Measurements from ENCODE around the gene TBCK.

Gene TBCK

DNA sequence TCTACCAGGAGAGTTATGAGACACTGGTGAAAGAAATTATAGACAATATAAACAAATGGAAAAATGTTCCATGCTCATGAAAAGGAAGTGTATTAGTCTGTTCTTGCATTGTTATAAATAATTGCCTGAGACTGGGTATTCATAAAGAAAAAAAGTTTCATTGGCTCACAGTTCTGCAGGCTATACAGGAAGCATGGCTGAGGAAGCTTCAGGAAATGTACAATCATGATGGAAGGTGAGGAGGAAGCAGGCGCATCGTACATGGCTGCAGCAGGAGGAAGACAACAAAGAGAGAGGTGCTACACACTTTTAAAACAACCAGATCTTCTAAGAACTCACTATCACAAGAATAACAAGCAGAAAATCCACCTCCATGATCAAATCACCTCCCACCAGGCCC, 236.4 kb downstream of the TBCK start:
- TF ChIP-seq RAD21 (IDR thresholded peaks at IDR 0.05; ENCODE audit: low read depth), result no peak
- TF ChIP-seq EGR1 (IDR thresholded peaks at IDR 0.05), result no peak
- no peak for TF ChIP-seq ZBTB7A (IDR thresholded peaks at IDR 0.05; ENCODE audit: low read depth)
- no peak for TF ChIP-seq TAF1 (IDR thresholded peaks at IDR 0.05; ENCODE audit: low read depth)
- no peak for TF ChIP-seq CREB1 (IDR thresholded peaks at IDR 0.05; ENCODE audit: low read depth)
- no peak for TF ChIP-seq CEBPB (IDR thresholded peaks at IDR 0.05)
- no peak for TF ChIP-seq YY1 (IDR thresholded peaks at IDR 0.05; ENCODE audit: low read depth)
- no peak for TF ChIP-seq NFIC (IDR thresholded peaks at IDR 0.05)
- TF ChIP-seq, protein P1, sequence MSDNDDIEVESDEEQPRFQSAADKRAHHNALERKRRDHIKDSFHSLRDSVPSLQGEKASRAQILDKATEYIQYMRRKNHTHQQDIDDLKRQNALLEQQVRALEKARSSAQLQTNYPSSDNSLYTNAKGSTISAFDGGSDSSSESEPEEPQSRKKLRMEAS (IDR thresholded peaks at IDR 0.05), result no peak
- TF ChIP-seq TEAD4 (IDR thresholded peaks at IDR 0.05), result no peak

DNA sequence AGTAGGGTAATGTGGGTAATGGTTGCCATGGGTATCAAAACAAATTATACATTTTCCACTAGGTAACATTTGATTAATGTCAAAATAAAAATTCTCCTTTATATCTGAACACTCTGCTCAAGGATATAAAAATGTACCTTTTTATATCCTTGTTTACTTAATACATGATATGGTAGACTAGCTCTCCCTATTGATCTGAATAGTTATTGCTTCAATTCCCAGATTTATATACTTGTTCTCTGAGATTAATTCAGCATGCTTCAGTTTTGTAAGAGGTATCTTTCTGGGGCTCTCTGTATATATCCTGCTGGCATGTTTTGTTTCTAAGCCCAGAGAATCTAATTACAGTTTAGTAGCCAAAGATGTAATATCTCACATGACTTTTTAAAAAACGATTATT, 251.0 kb downstream of the TBCK start:
- TF ChIP-seq RAD21 (IDR thresholded peaks at IDR 0.05; ENCODE audit: low read depth), result no peak
- TF ChIP-seq TAF1 (IDR thresholded peaks at IDR 0.05; ENCODE audit: low read depth), result no peak
- TF ChIP-seq, protein P1 (IDR thresholded peaks at IDR 0.05), result no peak
- no peak for TF ChIP-seq TEAD4 (IDR thresholded peaks at IDR 0.05)
- TF ChIP-seq, protein P2, sequence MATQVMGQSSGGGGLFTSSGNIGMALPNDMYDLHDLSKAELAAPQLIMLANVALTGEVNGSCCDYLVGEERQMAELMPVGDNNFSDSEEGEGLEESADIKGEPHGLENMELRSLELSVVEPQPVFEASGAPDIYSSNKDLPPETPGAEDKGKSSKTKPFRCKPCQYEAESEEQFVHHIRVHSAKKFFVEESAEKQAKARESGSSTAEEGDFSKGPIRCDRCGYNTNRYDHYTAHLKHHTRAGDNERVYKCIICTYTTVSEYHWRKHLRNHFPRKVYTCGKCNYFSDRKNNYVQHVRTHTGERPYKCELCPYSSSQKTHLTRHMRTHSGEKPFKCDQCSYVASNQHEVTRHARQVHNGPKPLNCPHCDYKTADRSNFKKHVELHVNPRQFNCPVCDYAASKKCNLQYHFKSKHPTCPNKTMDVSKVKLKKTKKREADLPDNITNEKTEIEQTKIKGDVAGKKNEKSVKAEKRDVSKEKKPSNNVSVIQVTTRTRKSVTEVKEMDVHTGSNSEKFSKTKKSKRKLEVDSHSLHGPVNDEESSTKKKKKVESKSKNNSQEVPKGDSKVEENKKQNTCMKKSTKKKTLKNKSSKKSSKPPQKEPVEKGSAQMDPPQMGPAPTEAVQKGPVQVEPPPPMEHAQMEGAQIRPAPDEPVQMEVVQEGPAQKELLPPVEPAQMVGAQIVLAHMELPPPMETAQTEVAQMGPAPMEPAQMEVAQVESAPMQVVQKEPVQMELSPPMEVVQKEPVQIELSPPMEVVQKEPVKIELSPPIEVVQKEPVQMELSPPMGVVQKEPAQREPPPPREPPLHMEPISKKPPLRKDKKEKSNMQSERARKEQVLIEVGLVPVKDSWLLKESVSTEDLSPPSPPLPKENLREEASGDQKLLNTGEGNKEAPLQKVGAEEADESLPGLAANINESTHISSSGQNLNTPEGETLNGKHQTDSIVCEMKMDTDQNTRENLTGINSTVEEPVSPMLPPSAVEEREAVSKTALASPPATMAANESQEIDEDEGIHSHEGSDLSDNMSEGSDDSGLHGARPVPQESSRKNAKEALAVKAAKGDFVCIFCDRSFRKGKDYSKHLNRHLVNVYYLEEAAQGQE (IDR thresholded peaks at IDR 0.05; ENCODE audit: low read depth), result no peak
- TF ChIP-seq TCF12 (IDR thresholded peaks at IDR 0.05; ENCODE audit: low read depth), result no peak
- TF ChIP-seq EP300 (IDR thresholded peaks at IDR 0.05; ENCODE audit: borderline replicate concordance), result no peak
- no peak for TF ChIP-seq CREB1 (IDR thresholded peaks at IDR 0.05; ENCODE audit: low read depth)
- TF ChIP-seq, protein P3, sequence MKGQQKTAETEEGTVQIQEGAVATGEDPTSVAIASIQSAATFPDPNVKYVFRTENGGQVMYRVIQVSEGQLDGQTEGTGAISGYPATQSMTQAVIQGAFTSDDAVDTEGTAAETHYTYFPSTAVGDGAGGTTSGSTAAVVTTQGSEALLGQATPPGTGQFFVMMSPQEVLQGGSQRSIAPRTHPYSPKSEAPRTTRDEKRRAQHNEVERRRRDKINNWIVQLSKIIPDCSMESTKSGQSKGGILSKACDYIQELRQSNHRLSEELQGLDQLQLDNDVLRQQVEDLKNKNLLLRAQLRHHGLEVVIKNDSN (IDR thresholded peaks at IDR 0.05), result no peak

DNA sequence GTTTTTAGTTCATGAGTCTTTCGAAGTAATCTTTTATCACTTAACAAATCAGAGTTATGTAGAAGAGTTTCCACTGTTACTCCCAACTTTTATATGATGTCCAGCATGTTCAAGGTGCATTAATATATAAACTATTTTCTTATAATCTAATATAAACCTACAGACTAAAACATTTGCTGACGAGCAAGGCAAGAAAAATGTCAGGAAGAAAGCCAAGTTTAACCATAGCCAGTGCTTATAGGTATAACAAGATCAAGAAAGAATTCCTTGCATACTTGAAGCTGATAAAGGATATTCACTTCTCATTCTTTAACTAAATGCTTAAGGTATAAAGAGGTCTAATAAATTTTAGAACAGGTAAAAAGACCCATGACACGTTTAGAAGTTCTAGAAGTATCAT, 253.0 kb downstream of the TBCK start:
- TF ChIP-seq TCF12 (IDR thresholded peaks at IDR 0.05; ENCODE audit: low read depth) (no peak), TEAD4 (IDR thresholded peaks at IDR 0.05) (0 out of 2 replicates have a peak, but pooled peaks have one; percentile 23)
- TF ChIP-seq, protein P1 (IDR thresholded peaks at IDR 0.05), result no peak

DNA sequence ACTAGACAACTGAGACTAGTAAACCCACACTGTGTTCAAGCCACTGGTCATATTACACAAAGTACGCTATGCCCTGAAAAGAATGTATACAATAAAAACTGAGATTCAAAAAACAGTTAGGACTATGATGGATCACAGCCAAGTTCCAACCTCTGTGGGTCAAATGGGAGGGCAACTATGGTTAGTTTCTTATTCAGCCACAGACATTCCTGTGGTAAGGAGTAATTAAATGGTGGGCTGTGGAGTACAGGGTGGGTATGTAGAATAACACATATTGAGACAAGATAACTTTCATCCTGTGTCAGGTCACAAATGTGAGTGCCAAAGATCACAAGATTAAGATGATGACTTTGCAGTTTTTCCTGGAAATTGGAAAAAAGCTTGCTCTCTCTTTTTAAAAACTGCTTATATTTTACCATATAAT, 253.5 kb downstream of the TBCK start:
- TF ChIP-seq ZBTB7A (IDR thresholded peaks at IDR 0.05; ENCODE audit: low read depth) (no peak), CREB1 (IDR thresholded peaks at IDR 0.05; ENCODE audit: low read depth) (no peak), YY1 (IDR thresholded peaks at IDR 0.05; ENCODE audit: low read depth) (no peak), FOXM1 (IDR thresholded peaks at IDR 0.05; ENCODE audit: borderline replicate concordance, low read depth) (no peak), CEBPB (IDR thresholded peaks at IDR 0.05) (no peak), TCF12 (IDR thresholded peaks at IDR 0.05; ENCODE audit: low read depth) (no peak), TEAD4 (IDR thresholded peaks at IDR 0.05) (peak; percentile 64), EGR1 (IDR thresholded peaks at IDR 0.05) (no peak), EP300 (IDR thresholded peaks at IDR 0.05; ENCODE audit: borderline replicate concordance) (peak; percentile 43; the same call in 1 of the 2 replicates), TAF1 (IDR thresholded peaks at IDR 0.05; ENCODE audit: low read depth) (no peak), NFIC (IDR thresholded peaks at IDR 0.05) (peak; percentile 73), RAD21 (IDR thresholded peaks at IDR 0.05; ENCODE audit: low read depth) (no peak)
- TF ChIP-seq, protein P2 (IDR thresholded peaks at IDR 0.05; ENCODE audit: low read depth), result no peak
- TF ChIP-seq, protein P1 (IDR thresholded peaks at IDR 0.05), result no peak
- TF ChIP-seq, protein P3 (IDR thresholded peaks at IDR 0.05), result no peak

DNA sequence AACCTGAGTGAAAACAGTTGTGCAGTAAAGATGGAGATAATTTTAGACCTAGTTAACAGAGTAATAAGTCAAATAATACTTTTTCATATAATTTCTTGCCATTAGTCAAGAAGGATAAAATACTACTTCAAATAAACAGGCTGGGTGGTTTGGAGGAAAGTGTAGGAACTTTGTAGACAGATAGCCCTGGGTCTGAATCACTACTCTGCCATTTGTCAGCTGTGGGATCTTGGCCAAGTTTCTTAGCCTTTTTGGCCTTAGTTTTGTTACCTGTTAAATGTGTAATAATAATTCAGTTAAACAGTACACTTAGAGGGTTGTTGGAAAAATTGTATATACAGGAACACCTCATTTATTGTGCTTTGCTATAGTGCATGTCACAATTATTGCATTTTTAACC, 257.1 kb downstream of the TBCK start:
- TF ChIP-seq TAF1 (IDR thresholded peaks at IDR 0.05; ENCODE audit: low read depth) (no peak), TCF12 (IDR thresholded peaks at IDR 0.05; ENCODE audit: low read depth) (no peak), EGR1 (IDR thresholded peaks at IDR 0.05) (no peak), CEBPB (IDR thresholded peaks at IDR 0.05) (no peak), YY1 (IDR thresholded peaks at IDR 0.05; ENCODE audit: low read depth) (no peak), RAD21 (IDR thresholded peaks at IDR 0.05; ENCODE audit: low read depth) (no peak), TEAD4 (IDR thresholded peaks at IDR 0.05) (no peak), NFIC (IDR thresholded peaks at IDR 0.05) (no peak), FOXM1 (IDR thresholded peaks at IDR 0.05; ENCODE audit: borderline replicate concordance, low read depth) (no peak), ZBTB7A (IDR thresholded peaks at IDR 0.05; ENCODE audit: low read depth) (no peak), CREB1 (IDR thresholded peaks at IDR 0.05; ENCODE audit: low read depth) (no peak)
- TF ChIP-seq, protein P1 (IDR thresholded peaks at IDR 0.05), result no peak
- TF ChIP-seq, protein P3 (IDR thresholded peaks at IDR 0.05), result no peak
- TF ChIP-seq, protein P2 (IDR thresholded peaks at IDR 0.05; ENCODE audit: low read depth), result no peak

Data from Ishikawa (cell line).